H9 (cell line): ENCODE results near the gene MXI1. TPM values are rescaled to one million over a fixed set of nuclear protein-coding genes. Genes with fewer than 3 reads are reported as not detected.

Experiments
- DNase-seq: peaks from one replicate; pipeline ENCODE4 v3.0.0-alpha.2; 2017
- H2AFZ ChIP-seq: one replicate; pipeline ENCODE4 v1.6.1; 2013; ENCODE audit warnings: mild to moderate bottlenecking, low read length, control low read depth, moderate library complexity
- H2AK5ac ChIP-seq: 2 replicates; pipeline ENCODE4 v1.6.1; 2013; ENCODE audit warnings: low read length, control low read depth, mixed read lengths; ENCODE audit not compliant: insufficient read length
- H2BK120ac ChIP-seq: one replicate; pipeline ENCODE4 v1.6.1; 2013; ENCODE audit warnings: low read depth, mild to moderate bottlenecking, low read length, control low read depth, inconsistent platforms; ENCODE audit not compliant: poor library complexity, severe bottlenecking
- H2BK12ac ChIP-seq: 2 replicates; pipeline ENCODE4 v1.6.1; 2013; ENCODE audit warnings: low read length, control low read depth, mixed read lengths, low read depth; ENCODE audit not compliant: insufficient read length
- H2BK15ac ChIP-seq: 2 replicates; pipeline ENCODE4 v1.6.1; 2013; ENCODE audit warnings: low read depth, low read length, control low read depth
- H2BK20ac ChIP-seq: one replicate; pipeline ENCODE4 v1.6.1; 2013; ENCODE audit warnings: low read depth, mild to moderate bottlenecking, low read length, control low read depth, inconsistent platforms; ENCODE audit not compliant: poor library complexity, severe bottlenecking
- H2BK5ac ChIP-seq: 2 replicates; pipeline ENCODE4 v1.6.1; 2013; ENCODE audit warnings: low read length, control low read depth, mixed read lengths; ENCODE audit not compliant: insufficient read length
- H3K14ac ChIP-seq: 2 replicates; pipeline ENCODE4 v1.6.1; 2013; ENCODE audit warnings: low read length, control low read depth; ENCODE audit not compliant: insufficient read depth
- H3K18ac ChIP-seq: 2 replicates; pipeline ENCODE4 v1.6.1; 2013; ENCODE audit warnings: low read depth, mild to moderate bottlenecking, mixed read lengths, low read length, control low read depth; ENCODE audit not compliant: insufficient read length
- H3K23ac ChIP-seq: 2 replicates; pipeline ENCODE4 v1.6.1; 2013; ENCODE audit warnings: low read length, control low read depth, mixed read lengths, low read depth; ENCODE audit not compliant: insufficient read length
- H3K23me2 ChIP-seq: 2 replicates; pipeline ENCODE4 v1.6.1; 2013; ENCODE audit warnings: low read depth, mild to moderate bottlenecking, mixed read lengths, low read length, control low read depth; ENCODE audit not compliant: insufficient read length, poor library complexity, severe bottlenecking
- H3K27ac ChIP-seq: 2 replicates; pipeline ENCODE4 v1.5.1; 2013; ENCODE audit warnings: low read length, control low read depth, mixed read lengths, low read depth; ENCODE audit not compliant: insufficient read length
- H3K27me3 ChIP-seq: 2 replicates; pipeline ENCODE4 v1.6.1; 2013; ENCODE audit warnings: low read length, control low read depth, inconsistent platforms; ENCODE audit not compliant: insufficient read depth
- H3K4ac ChIP-seq: 2 replicates; pipeline ENCODE4 v1.6.1; 2013; ENCODE audit warnings: low read depth, mild to moderate bottlenecking, control low read depth, inconsistent platforms, low read length, moderate library complexity
- H3K4me1 ChIP-seq: 2 replicates; pipeline ENCODE4 v1.6.1; 2013; ENCODE audit warnings: low read length, control low read depth, inconsistent platforms; ENCODE audit not compliant: insufficient read depth
- H3K4me2 ChIP-seq: 2 replicates; pipeline ENCODE4 v1.6.1; 2013; ENCODE audit warnings: low read length, control low read depth, mixed read lengths; ENCODE audit not compliant: insufficient read length, insufficient read depth
- H3K56ac ChIP-seq: 2 replicates; pipeline ENCODE4 v1.6.1; 2013; ENCODE audit warnings: low read depth, mild to moderate bottlenecking, mixed read lengths, low read length, control low read depth; ENCODE audit not compliant: insufficient read length
- H3K79me1 ChIP-seq: 2 replicates; pipeline ENCODE4 v1.6.1; 2013; ENCODE audit warnings: low read depth, mild to moderate bottlenecking, moderate library complexity, low read length, control low read depth, inconsistent platforms; ENCODE audit not compliant: insufficient read depth, poor library complexity, severe bottlenecking
- H3K79me2 ChIP-seq: 2 replicates; pipeline ENCODE4 v1.6.1; 2013; ENCODE audit warnings: low read length, control low read depth, inconsistent platforms; ENCODE audit not compliant: insufficient read depth
- H3K9ac ChIP-seq: 2 replicates; pipeline ENCODE4 v1.6.1; 2013; ENCODE audit warnings: low read length, control low read depth, mixed read lengths; ENCODE audit not compliant: insufficient read length; ENCODE audit errors: extremely low read depth
- H3K9me3 ChIP-seq: one replicate; pipeline ENCODE4 v1.6.1; 2013; ENCODE audit warnings: low read depth, low read length, inconsistent platforms; ENCODE audit not compliant: control insufficient read depth
- H3T11ph ChIP-seq: one replicate; pipeline ENCODE4 v1.6.1; 2013; ENCODE audit warnings: mild to moderate bottlenecking, low read length, control low read depth, inconsistent platforms
- H4K20me1 ChIP-seq: one replicate; pipeline ENCODE4 v1.6.1; 2013; ENCODE audit not compliant: control insufficient read depth, insufficient read length, insufficient read depth
- H4K5ac ChIP-seq: 2 replicates; pipeline ENCODE4 v1.6.1; 2013; ENCODE audit warnings: low read depth, mild to moderate bottlenecking, mixed read lengths, low read length, control low read depth; ENCODE audit not compliant: insufficient read length
- H4K8ac ChIP-seq: replicated peaks from 2 replicates; pipeline ENCODE4 v1.6.1; 2013; ENCODE audit warnings: low read length, control low read depth, mixed read lengths, low read depth; ENCODE audit not compliant: insufficient read length
- H4K91ac ChIP-seq: 2 replicates; pipeline ENCODE4 v1.6.1; 2013; ENCODE audit warnings: low read depth, mild to moderate bottlenecking, moderate library complexity, mixed read lengths, low read length, control low read depth; ENCODE audit not compliant: insufficient read length
- H3K27ac Mint-ChIP-seq, 3 experiments: 2 replicates in 2 of 3; 3 replicates in 1 of 3; pipeline ENCODE4 v1.8.0; 2020 to 2021; ENCODE audit warnings: mixed read lengths in 3 of 3, mild to moderate bottlenecking in 1 of 3, moderate library complexity in 1 of 3
- H3K27me3 Mint-ChIP-seq: 2 replicates; pipeline ENCODE4 v1.8.0; 2021; ENCODE audit warnings: low read depth, mild to moderate bottlenecking, moderate library complexity, mixed read lengths
- H3K36me3 Mint-ChIP-seq, 3 experiments: 2 replicates in 2 of 3; 3 replicates in 1 of 3; pipeline ENCODE4 v1.8.0; 2020 to 2021; ENCODE audit warnings: low read depth in 3 of 3, mixed read lengths in 3 of 3; ENCODE audit not compliant: insufficient read depth in 1 of 3
- H3K4me1 Mint-ChIP-seq, 2 experiments: 2 replicates each; pipeline ENCODE4 v1.8.0; 2020; ENCODE audit warnings: mixed read lengths in 2 of 2
- H3K4me3 Mint-ChIP-seq, 2 experiments: 2 replicates in 1 of 2; 3 replicates in 1 of 2; pipeline ENCODE4 v1.8.0; 2020 to 2021; ENCODE audit warnings: mild to moderate bottlenecking in 2 of 2, mixed read lengths in 2 of 2, moderate library complexity in 1 of 2
- H3K9me3 Mint-ChIP-seq, 2 experiments: 2 replicates in 1 of 2; 3 replicates in 1 of 2; pipeline ENCODE4 v1.8.0; 2020; ENCODE audit warnings: mild to moderate bottlenecking in 2 of 2, mixed read lengths in 2 of 2, moderate library complexity in 1 of 2
- WGBS: extraction: QIAGEN DNeasy Blood & Tissue Kit; methylation state at CpG from one replicate; pipeline ENCODE4 v1.1.7; 2013; ENCODE audit warnings: missing lambda C conversion rate, low lambda C conversion rate, mixed read lengths; ENCODE audit not compliant: insufficient read length; ENCODE audit errors: extremely low coverage; 5-methylcytosine and 5-hydroxymethylcytosine counted together
- total RNA-seq: library from RNA; stranded (reverse); gene quantifications from 2 replicates; pipeline ENCODE4 v1.2.1, GENCODE V29; 2021
- TF ChIP-seq, protein P1 (sequence below): fragments of 200-600 bp; sonication (generic); conservative IDR thresholded peaks from 3 replicates; pipeline ENCODE4 v1.8.0; 2021; ENCODE audit warnings: antibody characterized with exemption, mild to moderate bottlenecking

Gene MXI1
- total RNA-seq, 1 experiment from 2014 or later = 5.6 TPM

- Histone ChIP-seq H3K23me2 (peaks cover 3% of the 10 kb centered on the region), H2AFZ (no peak overlapping the region), H2BK20ac (no peak overlapping the region), H4K8ac (no peak overlapping the region), H2BK12ac (no peak overlapping the region), H3K9me3 (no peaks in the 10 kb centered on the region), H2BK15ac (no peak overlapping the region), H3K27me3 (peaks cover 10% of the 10 kb centered on the region; the same call in 1 of the 2 replicates), H3K4me2 (no peak overlapping the region), H3K79me2 (no peaks in the 10 kb centered on the region), H3K79me1 (no peaks in the 10 kb centered on the region), H4K91ac (no peak overlapping the region), H4K5ac (no peak overlapping the region), H2AK5ac (no peak overlapping the region), H4K20me1 (no peaks in the 10 kb centered on the region), H3K56ac (no peak overlapping the region), H3K4ac (no peak overlapping the region), H3K23ac (no peak overlapping the region), H2BK5ac (no peak overlapping the region), H3T11ph (no peak overlapping the region), H3K27ac (no peak overlapping the region), H3K18ac (no peak overlapping the region), H3K4me1 (no peaks in the 10 kb centered on the region; the same call in 1 of the 2 replicates), H2BK120ac (no peak overlapping the region), H3K9ac (no peak overlapping the region), H3K14ac (no peak overlapping the region)
- H3K27ac Mint-ChIP-seq = no peak overlapping the region
- H3K36me3 Mint-ChIP-seq = no peaks in the 10 kb centered on the region; a peak in 1 of 7 replicates
- H3K4me3 Mint-ChIP-seq = no peak overlapping the region
- no peak for DNase-seq
- WGBS = no CpG with 5 or more reads among the region's 5 CpGs
- H3K9me3 Mint-ChIP-seq = no peaks in the 10 kb centered on the region
- peaks cover 22 to 41% of the 10 kb centered on the region in 2 experiments for H3K4me1 Mint-ChIP-seq
- peaks cover 80% of the 10 kb centered on the region for H3K27me3 Mint-ChIP-seq
- TF ChIP-seq, protein P1, sequence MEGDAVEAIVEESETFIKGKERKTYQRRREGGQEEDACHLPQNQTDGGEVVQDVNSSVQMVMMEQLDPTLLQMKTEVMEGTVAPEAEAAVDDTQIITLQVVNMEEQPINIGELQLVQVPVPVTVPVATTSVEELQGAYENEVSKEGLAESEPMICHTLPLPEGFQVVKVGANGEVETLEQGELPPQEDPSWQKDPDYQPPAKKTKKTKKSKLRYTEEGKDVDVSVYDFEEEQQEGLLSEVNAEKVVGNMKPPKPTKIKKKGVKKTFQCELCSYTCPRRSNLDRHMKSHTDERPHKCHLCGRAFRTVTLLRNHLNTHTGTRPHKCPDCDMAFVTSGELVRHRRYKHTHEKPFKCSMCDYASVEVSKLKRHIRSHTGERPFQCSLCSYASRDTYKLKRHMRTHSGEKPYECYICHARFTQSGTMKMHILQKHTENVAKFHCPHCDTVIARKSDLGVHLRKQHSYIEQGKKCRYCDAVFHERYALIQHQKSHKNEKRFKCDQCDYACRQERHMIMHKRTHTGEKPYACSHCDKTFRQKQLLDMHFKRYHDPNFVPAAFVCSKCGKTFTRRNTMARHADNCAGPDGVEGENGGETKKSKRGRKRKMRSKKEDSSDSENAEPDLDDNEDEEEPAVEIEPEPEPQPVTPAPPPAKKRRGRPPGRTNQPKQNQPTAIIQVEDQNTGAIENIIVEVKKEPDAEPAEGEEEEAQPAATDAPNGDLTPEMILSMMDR = no peak
These were observed 9.7 kb downstream of the MXI1 start for GRCh38 chr10:110216942-110217661.
